LNCAP (cell line): ENCODE results near the gene TMEM131.

ENCODE experiments used
- CTCF ChIP-seq: fragments of 450-650 bp; IDR thresholded peaks from 2 replicates; pipeline ENCODE4 v1.5.1; 2017; ENCODE audit warnings: mild to moderate bottlenecking

The TMEM131 gene

GRCh38 chr2:97723156-97724072 lies 272.3 kb downstream of the TMEM131 start:
- no peak for TF ChIP-seq CTCF

- TF ChIP-seq CTCF = no peak
Measured at GRCh38 chr2:97722227-97722626, 273.5 kb downstream of the TMEM131 start.

- TF ChIP-seq CTCF = no peak
Measured at GRCh38 chr2:97720746-97721145, 275.0 kb downstream of the TMEM131 start.

GRCh38 chr2:97719362-97720155 lies 276.2 kb downstream of the TMEM131 start:
- TF ChIP-seq CTCF = no peak

- no peak for TF ChIP-seq CTCF
Measured at GRCh38 chr2:97718942-97719341, 276.8 kb downstream of the TMEM131 start.

GRCh38 chr2:97718051-97718882 lies 277.5 kb downstream of the TMEM131 start:
- TF ChIP-seq CTCF = no peak

- TF ChIP-seq CTCF = no peak
Measured at GRCh38 chr2:97717613-97717995, 278.1 kb downstream of the TMEM131 start.
